ENCODE data around the gene FSTL3.
"Not testable (repeated sequence)": the region's sequence is repeated elsewhere in the genome, so short reads cannot be mapped to it uniquely, and the experiment has no call there.

FSTL3 gene

GRCh38 chr19:676339-677105, at the start of gene FSTL3:
FSTL3 (plus strand) TSS chr19:676392; CDS start chr19:676424, 32 bp downstream.
- DNase-seq: no peak

GRCh38 chr19:626566-626965, 49.6 kb upstream of the FSTL3 start:
- not testable (repeated sequence) for DNase-seq

- no peak for DNase-seq
These were observed 48.0 kb upstream of the FSTL3 start for GRCh38 chr19:628168-628567.

- not testable (repeated sequence) for DNase-seq
These were observed 46.7 kb upstream of the FSTL3 start for GRCh38 chr19:629515-629914.

GRCh38 chr19:629961-630714, 46.1 kb upstream of the FSTL3 start:
- DNase-seq: no peak

- DNase-seq: peak; percentile 74
These were observed 43.6 kb upstream of the FSTL3 start for GRCh38 chr19:632579-633067.

- DNase-seq: peak; percentile 99
These were observed 43.0 kb upstream of the FSTL3 start, which contains the start of gene POLRMT for GRCh38 chr19:633068-633785. POLRMT (minus strand) TSS chr19:633537; CDS start chr19:633512, 25 bp downstream.

- peak; percentile 28 for DNase-seq
These were observed 42.2 kb upstream of the FSTL3 start for GRCh38 chr19:633786-634639.

GRCh38 chr19:634975-635652, 41.1 kb upstream of the FSTL3 start:
- DNase-seq: no peak

GRCh38 chr19:638906-639252, 37.3 kb upstream of the FSTL3 start:
- DNase-seq: no peak

GRCh38 chr19:639253-640160, 36.7 kb upstream of the FSTL3 start, which contains the start of gene FGF22:
FGF22 (plus strand) TSS chr19:639879; CDS start chr19:639926, 47 bp downstream.
- DNase-seq: peak; percentile 96

- DNase-seq: no peak
These were observed 36.0 kb upstream of the FSTL3 start for GRCh38 chr19:640161-640558.

- no peak for DNase-seq
These were observed 35.5 kb upstream of the FSTL3 start for GRCh38 chr19:640606-641189.

- no peak for DNase-seq
These were observed 34.5 kb upstream of the FSTL3 start for GRCh38 chr19:641702-642101.

- no peak for DNase-seq
These were observed 33.1 kb upstream of the FSTL3 start for GRCh38 chr19:642767-643727.

- DNase-seq: no peak
These were observed 32.5 kb upstream of the FSTL3 start for GRCh38 chr19:643736-644135.

- DNase-seq: no peak
These were observed 31.8 kb upstream of the FSTL3 start for GRCh38 chr19:644363-644762.

- no peak for DNase-seq
These were observed 31.4 kb upstream of the FSTL3 start for GRCh38 chr19:644789-645188.

Data from hematopoietic multipotent progenitor cell treated with erythropoietin and hydrocortisone succinate and interleukin-3 and kit ligand, for 4 days (in vitro differentiated cells).